ENCODE data around the gene RASSF5. TPM values are rescaled to one million over a fixed set of nuclear protein-coding genes. Genes with fewer than 3 reads are reported as not detected.
"Not testable (repeated sequence)": the region's sequence is repeated elsewhere in the genome, so short reads cannot be mapped to it uniquely, and the experiment has no call there.

The RASSF5 gene
- total RNA-seq, 1 donor from 2014 or later, result 35.5 TPM

GRCh38 chr1:206476591-206476990 is 30.7 kb upstream of the RASSF5 start:
- DNase-seq (ENCODE audit: low spot score), result no peak

- no peak for DNase-seq (ENCODE audit: low spot score)
Measured at GRCh38 chr1:206477110-206477509, 30.2 kb upstream of the RASSF5 start.

DNA sequence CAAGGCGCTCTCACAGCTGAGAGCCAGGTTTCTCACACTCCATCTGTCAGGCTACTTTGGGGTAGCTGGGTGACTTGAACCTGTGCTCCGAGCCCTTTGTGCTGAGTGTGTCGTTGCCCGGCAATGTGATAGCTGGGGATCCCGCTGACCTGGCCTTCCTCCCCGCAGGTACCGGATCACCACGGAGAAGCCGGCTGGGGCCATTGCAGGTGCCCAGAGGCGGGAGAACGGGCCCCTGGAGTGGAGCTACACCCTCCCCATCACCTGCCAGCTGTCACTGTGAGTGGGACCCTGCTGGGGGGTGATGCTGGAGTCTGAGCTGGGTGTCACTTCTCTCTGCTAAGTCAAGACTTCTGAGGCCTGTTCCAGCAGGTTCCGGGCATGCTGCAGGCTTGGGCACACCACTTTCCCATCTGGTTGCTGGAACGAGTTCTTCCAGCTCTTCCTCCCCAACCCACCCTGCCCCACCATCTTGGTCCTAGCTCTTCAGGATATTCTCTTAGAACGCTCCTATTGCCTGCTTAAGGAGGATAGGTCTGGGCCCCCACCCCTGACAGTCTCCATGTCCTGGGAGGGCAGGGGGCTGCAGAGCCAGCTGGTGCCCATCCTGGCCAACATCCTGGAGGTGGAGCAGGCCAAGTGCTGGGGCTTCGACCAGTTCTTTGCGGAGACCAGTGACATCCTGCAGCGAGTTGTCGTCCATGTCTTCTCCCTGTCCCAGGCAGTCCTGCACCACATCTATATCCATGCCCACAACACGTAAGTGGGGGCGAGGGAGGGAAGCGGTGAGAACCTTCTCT is 29.6 kb upstream of the RASSF5 start:
- no peak for DNase-seq (ENCODE audit: low spot score)

- DNase-seq (ENCODE audit: low spot score), result no peak
Measured at GRCh38 chr1:206478746-206479145, 28.6 kb upstream of the RASSF5 start.

DNA sequence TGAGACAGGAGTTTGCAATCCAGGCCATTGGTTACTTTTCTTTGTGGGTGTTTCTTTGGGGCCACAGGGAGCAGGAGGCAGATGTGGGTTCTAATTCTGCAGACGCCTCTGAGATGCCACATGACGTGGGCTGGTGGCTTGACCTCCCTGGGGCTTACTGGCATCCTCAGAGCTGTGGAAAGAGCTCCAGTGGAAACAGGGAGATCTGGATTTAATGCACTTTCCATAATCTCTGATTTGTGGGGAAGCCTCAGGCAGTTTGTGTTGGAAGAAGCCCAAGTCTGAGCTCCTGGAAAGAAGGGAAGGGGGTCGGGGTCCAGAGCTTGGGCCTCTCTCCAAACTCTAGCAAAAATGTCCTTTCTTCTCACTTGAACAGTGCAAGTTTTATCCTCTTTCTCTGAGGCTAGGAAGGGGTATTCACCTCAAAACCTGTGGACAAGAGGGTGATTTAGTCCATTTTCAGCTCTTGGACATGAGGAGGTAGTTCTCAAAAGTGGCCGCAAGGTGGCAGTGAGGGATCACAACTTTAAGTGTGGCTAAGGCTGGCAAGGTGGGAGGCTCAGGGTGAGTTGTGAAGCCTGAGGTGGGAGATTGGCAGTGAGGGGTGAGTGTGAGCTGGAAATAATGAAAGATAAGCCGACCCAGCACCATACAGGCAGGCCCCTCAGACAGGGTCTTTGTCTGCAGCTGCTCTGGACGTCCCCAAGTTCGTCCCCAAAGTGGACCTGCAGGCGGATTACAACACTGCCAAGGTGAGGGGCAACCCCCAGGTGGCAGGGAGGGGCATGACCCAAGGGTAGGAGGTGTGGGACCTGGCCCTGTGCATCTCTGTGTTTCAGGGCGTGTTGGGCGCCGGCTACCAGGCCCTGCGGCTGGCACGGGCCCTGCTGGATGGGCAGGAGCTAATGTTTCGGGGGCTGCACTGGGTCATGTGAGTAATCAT is 27.9 kb upstream of the RASSF5 start:
- DNase-seq (ENCODE audit: low spot score), result peak; percentile 72

DNA sequence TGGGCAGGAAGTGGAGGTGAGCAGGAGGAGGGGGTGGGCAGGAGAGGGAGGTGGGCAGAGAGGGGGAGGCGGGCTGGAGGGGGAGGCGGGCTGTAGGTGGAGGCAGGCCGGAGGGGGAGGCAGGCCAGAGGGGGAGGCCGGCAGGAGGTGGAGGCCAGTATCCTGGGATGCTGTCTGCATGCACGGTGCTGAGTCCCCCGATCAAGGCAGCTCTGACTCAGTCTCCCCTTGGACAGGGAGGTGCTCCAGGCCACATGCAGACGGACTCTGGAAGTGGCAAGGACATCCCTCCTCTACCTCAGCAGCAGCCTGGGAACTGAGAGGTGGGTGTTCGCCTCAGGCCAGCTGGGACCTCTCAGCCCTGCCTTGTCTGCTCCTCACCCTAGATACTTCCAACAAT is 27.1 kb upstream of the RASSF5 start:
- DNase-seq (ENCODE audit: low spot score), result no peak

DNA sequence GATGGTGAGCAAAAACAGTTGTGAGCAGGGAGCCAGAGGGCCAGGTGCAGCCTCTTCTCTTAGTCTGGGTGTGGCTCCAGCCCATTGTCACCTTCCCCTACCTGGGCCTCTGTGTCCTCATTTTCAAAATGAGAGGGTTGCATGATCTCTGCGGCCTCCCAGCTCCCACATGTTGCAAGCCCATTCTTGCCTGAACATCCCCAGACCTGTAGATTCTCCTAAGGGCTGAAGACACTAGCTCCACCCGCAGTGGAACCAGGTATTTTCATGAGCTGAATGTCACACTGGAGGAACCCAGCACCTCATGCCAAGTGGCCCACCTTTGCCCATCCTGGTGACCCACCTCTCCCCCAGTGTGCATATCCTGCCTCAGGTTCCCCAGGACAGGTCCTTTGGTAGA is 24.7 kb upstream of the RASSF5 start:
- DNase-seq (ENCODE audit: low spot score), result no peak

- not testable (repeated sequence) for DNase-seq (ENCODE audit: low spot score)
Measured at GRCh38 chr1:206483864-206484263, 23.5 kb upstream of the RASSF5 start.

DNA sequence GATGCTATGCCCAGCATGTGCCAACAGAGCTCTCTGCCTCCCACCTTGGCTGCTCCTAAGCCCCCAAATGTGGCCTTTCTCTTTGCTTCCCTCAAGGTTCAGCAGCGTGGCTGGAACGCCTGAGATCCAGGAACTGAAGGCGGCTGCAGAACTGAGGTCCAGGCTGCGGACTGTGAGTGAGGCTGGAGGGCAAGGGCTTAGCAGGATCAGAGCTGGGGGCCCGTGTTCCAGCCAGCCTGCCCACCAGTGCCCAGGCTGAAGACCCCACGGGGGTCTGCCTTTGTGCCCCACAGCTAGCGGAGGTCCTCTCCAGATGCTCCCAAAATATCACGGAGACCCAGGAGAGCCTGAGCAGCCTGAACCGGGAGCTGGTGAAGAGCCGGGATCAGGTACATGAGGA is 22.4 kb upstream of the RASSF5 start:
- no peak for DNase-seq (ENCODE audit: low spot score)

- no peak for DNase-seq (ENCODE audit: low spot score)
Measured at GRCh38 chr1:206486995-206487788, 20.1 kb upstream of the RASSF5 start.

DNA sequence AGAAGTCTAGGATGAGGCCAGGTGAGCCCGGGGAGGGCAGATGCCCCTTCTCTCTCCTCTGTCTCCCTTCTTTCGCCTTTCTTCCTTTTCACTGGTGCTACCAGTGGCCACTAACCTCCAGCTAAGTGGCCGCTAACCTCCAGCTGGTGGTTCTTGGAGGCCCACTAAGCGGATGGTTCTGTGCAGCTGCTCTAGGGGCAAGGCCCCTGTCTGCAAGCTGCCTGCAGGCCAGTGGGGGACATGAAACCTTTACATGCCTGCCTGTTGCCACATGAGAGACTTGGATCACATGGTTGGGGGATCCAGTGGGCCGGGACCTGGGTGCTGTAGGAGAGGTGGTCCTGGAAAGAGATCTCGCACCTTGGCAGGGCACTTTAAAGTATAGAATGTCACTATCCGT is 19.4 kb upstream of the RASSF5 start:
- DNase-seq (ENCODE audit: low spot score), result no peak

- DNase-seq (ENCODE audit: low spot score), result no peak
Measured at GRCh38 chr1:206488466-206488865, 18.9 kb upstream of the RASSF5 start.

DNA sequence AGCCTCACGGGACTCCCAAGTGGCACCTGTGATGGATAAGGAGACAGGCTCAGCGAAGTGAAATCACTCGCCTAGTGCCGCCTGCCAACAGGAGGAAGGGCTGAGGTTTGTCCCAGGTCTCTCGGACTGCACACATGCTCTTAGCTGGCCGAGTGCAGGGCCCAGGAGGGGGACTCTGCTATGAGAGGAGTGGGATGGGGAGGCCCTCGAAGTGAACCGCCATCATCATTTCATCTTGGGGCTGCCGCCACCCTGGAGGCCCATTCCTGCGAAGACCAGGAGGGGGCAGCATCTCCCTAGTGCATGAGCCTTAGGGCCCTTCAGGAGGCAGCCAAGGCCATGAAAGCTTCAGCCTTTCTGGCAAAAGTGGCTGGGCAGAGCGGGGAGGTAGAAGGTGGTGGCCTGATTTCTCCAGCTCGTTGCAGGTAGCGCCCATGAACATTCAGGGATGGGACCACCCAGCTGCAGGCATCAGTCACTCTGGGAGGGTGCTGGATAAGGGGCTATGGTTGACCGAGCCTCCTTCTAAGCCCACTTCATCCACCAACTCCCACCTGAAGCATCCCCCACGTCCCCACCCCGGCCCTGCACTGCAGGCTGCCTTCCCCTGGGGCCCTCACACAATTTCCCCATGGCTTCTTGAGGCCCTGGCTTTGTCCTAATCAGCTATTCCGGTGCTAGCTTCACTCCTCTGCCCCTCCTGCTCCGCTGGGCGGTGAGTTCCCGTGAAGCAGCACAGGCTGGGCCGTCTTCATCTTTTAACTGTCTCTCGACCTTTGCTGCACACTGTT is 17.2 kb upstream of the RASSF5 start:
- peak; percentile 83 for DNase-seq (ENCODE audit: low spot score)

- no peak for DNase-seq (ENCODE audit: low spot score)
Measured at GRCh38 chr1:206490771-206491405, 16.4 kb upstream of the RASSF5 start.

DNA sequence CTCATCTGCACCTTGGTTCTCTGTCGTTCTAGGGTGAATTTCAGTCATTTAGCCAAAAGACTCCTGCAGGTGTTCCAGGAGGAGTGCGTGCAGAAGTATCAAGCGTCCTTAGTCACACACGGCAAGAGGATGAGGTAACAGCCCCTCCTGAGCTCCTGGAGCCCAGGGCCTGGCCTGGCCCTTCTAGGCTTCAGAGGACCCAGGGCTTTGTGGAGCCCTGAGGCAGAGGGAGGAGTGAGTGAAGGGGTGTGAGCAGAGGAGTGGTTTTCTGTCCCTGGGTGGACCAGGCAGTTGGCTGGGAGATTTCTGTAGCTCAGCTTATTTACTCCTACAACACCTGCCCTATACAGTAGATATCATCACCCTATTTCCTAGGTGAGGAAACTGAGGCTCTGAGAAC is 15.7 kb upstream of the RASSF5 start:
- DNase-seq (ENCODE audit: low spot score), result no peak

- no peak for DNase-seq (ENCODE audit: low spot score)
Measured at GRCh38 chr1:206492589-206492988, 14.7 kb upstream of the RASSF5 start.

GRCh38 chr1:206493279-206493678 is 14.1 kb upstream of the RASSF5 start:
- DNase-seq (ENCODE audit: low spot score), result no peak

DNA sequence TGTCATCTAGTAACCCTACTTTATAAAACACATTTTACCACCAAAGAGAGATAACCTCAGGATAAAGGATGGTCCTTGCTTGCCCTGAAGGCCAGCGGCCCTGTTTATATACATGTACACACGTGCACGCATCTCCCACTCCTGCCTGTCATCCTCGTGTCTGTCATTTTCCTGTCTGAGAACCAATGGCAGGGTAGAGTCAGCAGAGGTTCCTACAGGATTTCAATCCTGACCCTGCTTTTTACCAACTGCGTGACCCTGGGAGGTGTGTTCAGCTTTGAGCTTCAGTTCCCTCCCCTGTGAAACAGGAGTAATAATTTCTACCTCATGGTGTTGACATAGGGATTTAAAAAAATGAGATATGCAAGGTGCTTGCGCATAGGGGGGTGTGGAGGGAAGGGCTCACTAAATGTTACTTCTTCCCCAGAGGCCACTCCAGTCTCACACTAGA is 12.3 kb upstream of the RASSF5 start:
- no peak for DNase-seq (ENCODE audit: low spot score)

- no peak for DNase-seq (ENCODE audit: low spot score)
Measured at GRCh38 chr1:206495493-206496046, 11.8 kb upstream of the RASSF5 start.

- no peak for DNase-seq (ENCODE audit: low spot score)
Measured at GRCh38 chr1:206496131-206496793, 11.1 kb upstream of the RASSF5 start.

Measured in ureter (tissue), 1 donor.